H1 (cell line): Measurements from ENCODE around the gene CRYBA4.

Experiments
- CTCF ChIP-seq, 3 experiments: IDR thresholded peaks; 1 replicate in 2 of 3; 2 replicates in 1 of 3; pipeline versions ENCODE4 v1.5.1 to v1.6.1; 2011; ENCODE audit warnings: low read length in 3 of 3, mild to moderate bottlenecking in 3 of 3, inconsistent platforms in 2 of 3, low read depth in 1 of 3, moderate library complexity in 1 of 3; ENCODE audit not compliant: insufficient read depth in 1 of 3; ENCODE audit errors: control extremely low read depth in 1 of 3
- KDM1A ChIP-seq: fragments of 200-600, 300-600 bp; sonication (generic); IDR thresholded peaks from 2 replicates; pipeline ENCODE4 v1.7.1; 2016; ENCODE audit warnings: mild to moderate bottlenecking, low read length, borderline replicate concordance
- POU5F1 ChIP-seq: IDR thresholded peaks from 2 replicates; pipeline ENCODE4 v1.6.1; 2011; ENCODE audit warnings: low read depth, mild to moderate bottlenecking, low read length, moderate library complexity
- RAD21 ChIP-seq, 2 experiments: IDR thresholded peaks in 1 of 2; conservative IDR thresholded peaks in 1 of 2; 2 replicates each; pipeline ENCODE4 v1.6.1; 2011; ENCODE audit warnings: low read depth in 2 of 2, low read length in 2 of 2, improper control_type of control experiment in 1 of 2, inconsistent platforms in 1 of 2, mild to moderate bottlenecking in 1 of 2, moderate library complexity in 1 of 2
- SIN3A ChIP-seq, 2 experiments: IDR thresholded peaks in 1 of 2; conservative IDR thresholded peaks in 1 of 2; 2 replicates each; pipeline ENCODE4 v1.6.1; 2011 to 2012; ENCODE audit warnings: low read length in 2 of 2, improper control_type of control experiment in 1 of 2, low read depth in 1 of 2, mild to moderate bottlenecking in 1 of 2
- USF2 ChIP-seq: IDR thresholded peaks from 2 replicates; pipeline ENCODE4 v1.6.1; 2011; ENCODE audit warnings: low read length, improper control_type of control experiment
- YY1 ChIP-seq: IDR thresholded peaks from 2 replicates; pipeline ENCODE4 v1.6.1; 2011; ENCODE audit warnings: low read depth, mild to moderate bottlenecking, low read length

GRCh38 chr22:26577081-26577480 is 44.7 kb upstream of the CRYBA4 start:
- TF ChIP-seq CTCF (IDR thresholded peaks at IDR 0.05; ENCODE audit: control extremely low read depth in 1 of 3, insufficient read depth in 1 of 3, low read depth in 1 of 3, low read length in 3 of 3), result no peak
- TF ChIP-seq KDM1A, result no peak
- no peak for TF ChIP-seq SIN3A (conservative IDR thresholded peaks at IDR 0.05 in 1 of 2, IDR thresholded peaks at IDR 0.05 in 1 of 2; ENCODE audit: low read depth in 1 of 2, low read length in 2 of 2)
- TF ChIP-seq YY1, result no peak
- TF ChIP-seq USF2, result no peak
- no peak for TF ChIP-seq RAD21 (IDR thresholded peaks at IDR 0.05 in 1 of 2, conservative IDR thresholded peaks at IDR 0.05 in 1 of 2; ENCODE audit: low read depth in 2 of 2, low read length in 2 of 2)
- TF ChIP-seq POU5F1, result no peak
